NCI-H2171 (cell line): Measurements from ENCODE around the gene KANSL1.
"Not testable (repeated sequence)": the region's sequence is repeated elsewhere in the genome, so short reads cannot be mapped to it uniquely, and the experiment has no call there.

Experiments used
- DNase-seq: peaks from one replicate; lab custom pipeline; 2025; lab: John Stamatoyannopoulos, UW

KANSL1 gene, protein sequence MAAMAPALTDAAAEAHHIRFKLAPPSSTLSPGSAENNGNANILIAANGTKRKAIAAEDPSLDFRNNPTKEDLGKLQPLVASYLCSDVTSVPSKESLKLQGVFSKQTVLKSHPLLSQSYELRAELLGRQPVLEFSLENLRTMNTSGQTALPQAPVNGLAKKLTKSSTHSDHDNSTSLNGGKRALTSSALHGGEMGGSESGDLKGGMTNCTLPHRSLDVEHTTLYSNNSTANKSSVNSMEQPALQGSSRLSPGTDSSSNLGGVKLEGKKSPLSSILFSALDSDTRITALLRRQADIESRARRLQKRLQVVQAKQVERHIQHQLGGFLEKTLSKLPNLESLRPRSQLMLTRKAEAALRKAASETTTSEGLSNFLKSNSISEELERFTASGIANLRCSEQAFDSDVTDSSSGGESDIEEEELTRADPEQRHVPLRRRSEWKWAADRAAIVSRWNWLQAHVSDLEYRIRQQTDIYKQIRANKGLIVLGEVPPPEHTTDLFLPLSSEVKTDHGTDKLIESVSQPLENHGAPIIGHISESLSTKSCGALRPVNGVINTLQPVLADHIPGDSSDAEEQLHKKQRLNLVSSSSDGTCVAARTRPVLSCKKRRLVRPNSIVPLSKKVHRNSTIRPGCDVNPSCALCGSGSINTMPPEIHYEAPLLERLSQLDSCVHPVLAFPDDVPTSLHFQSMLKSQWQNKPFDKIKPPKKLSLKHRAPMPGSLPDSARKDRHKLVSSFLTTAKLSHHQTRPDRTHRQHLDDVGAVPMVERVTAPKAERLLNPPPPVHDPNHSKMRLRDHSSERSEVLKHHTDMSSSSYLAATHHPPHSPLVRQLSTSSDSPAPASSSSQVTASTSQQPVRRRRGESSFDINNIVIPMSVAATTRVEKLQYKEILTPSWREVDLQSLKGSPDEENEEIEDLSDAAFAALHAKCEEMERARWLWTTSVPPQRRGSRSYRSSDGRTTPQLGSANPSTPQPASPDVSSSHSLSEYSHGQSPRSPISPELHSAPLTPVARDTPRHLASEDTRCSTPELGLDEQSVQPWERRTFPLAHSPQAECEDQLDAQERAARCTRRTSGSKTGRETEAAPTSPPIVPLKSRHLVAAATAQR (N-terminal part only)

GRCh38 chr17:46193151-46193625, at the start of gene KANSL1:
KANSL1 (minus strand) TSS chr17:46193429; CDS start chr17:46172143, 21,286 bp downstream.
- peak; percentile 98 for DNase-seq

- DNase-seq = not testable (repeated sequence)
Measured at GRCh38 chr17:46231359-46231758, 38.1 kb upstream of the KANSL1 start.

- DNase-seq = peak; percentile 90
Measured at GRCh38 chr17:46225274-46225794, 32.1 kb upstream of the KANSL1 start.

GRCh38 chr17:46224864-46225263, 31.6 kb upstream of the KANSL1 start:
- not testable (repeated sequence) for DNase-seq

- DNase-seq = not testable (repeated sequence)
Measured at GRCh38 chr17:46223041-46223440, 29.8 kb upstream of the KANSL1 start.

DNA sequence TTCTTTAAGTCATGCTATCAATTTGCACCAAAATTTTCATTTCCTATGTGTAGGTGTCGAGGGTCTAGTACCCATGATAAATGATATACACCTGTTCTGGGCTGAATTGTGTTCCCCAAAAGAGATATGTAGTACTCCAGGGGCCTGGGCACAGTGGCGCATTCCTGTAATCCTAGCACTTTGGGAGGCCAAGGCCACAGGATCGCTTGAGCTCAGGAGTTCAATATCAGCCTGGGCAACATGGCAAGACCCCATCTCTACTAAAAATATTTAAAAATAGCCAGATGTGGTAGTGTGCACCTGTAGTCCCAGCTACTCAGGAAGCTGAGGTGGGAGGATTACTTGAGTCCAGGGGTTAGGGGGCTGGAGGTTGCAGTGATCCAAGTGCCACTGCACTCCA, 23.5 kb upstream of the KANSL1 start:
- no peak for DNase-seq

DNA sequence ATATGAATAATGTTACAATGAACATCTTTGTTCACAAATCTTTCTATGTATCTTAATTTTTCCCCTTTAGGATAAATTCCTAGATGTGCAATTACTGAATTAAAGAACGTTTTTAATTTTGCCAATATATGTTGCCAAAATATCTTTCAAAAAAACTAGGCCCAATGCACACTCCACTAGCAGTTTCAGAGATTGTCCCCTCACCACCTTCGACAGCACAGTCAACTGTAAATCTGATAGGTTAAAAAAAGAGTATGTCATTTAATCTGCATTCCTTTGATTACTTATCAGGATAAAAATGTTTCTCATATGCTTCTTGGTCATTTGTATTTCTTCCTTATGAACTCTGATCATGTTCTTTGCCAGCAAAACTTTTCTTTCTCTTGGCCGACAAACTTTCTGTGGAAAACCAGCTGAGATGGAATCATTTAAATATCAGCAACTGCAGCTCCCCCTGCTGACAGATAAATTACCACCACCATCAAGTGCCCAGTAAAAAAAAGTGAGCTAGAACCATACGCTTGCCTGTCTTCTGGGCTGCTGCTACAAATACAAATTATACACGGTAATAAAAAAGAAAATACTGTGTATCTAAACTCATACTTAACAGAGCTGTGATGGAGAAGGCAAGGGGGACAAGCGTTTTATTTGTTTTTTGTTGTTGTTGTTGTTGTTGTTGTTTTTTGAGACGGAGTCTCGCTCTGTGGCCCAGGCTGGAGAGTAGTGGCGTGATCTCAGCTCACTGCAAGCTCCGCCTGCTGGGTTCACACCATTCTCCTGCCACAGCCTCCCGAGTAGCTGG, 19.6 kb upstream of the KANSL1 start:
- DNase-seq = peak; percentile 52

DNA sequence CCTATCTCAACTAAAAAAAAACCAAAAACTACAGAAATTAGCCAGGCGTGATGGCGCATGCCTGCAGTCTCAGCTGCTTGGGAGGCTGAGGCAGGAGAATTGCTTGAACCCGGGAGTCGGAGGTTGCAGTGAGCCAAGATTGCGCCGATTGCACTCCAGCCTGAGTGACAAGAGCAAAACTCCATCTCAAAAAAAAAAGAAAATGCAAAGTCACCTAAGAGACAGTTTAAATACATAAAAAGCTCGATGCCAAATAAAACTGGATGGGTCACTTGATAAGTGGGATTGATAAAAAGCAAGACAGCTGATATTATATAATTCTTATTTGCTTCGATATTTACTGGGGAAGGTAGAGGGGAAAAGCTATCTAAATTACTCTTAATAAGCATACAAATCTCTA, 15.8 kb upstream of the KANSL1 start:
- DNase-seq = no peak

- no peak for DNase-seq
Measured at GRCh38 chr17:46205975-46206374, 12.7 kb upstream of the KANSL1 start.

DNA sequence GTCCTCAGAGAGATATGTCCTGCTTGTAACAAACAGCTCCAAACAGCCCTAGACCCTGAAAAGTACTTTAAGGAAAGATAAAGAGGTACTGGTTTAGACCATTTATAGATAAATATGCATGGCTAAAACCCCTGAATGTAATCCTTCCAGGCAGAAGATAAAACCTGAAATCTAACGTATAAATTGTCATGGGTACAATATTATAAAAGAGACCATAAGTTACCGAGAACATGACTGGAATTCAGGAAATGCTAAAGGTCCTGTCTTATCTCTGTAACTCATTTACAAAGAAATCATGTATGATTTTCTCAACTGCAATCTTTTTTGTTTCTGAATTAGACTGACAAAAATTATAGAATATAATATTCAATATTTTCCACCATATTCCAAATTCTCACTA, 9.2 kb upstream of the KANSL1 start:
- no peak for DNase-seq

DNA sequence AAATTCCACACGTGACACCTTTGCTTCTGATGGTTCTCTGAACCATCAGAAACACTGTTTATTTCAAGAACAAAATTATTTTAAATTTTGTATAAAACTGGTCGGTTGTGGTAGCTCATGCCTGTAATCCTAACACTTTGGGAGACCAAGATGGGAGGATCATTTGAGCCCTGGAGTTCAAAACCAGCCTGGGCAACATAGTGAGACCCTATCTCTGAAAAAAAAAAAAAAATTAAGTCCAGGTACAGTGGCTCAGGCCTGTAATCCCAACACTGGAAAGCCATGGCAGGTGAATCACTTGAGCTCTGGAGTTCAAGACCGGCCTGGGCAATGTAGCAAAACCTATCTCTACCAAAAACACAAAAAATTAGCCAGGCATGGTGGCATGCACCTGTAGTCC, 8.3 kb upstream of the KANSL1 start:
- DNase-seq = no peak

GRCh38 chr17:46200197-46200596, 7.0 kb upstream of the KANSL1 start:
- no peak for DNase-seq

DNA sequence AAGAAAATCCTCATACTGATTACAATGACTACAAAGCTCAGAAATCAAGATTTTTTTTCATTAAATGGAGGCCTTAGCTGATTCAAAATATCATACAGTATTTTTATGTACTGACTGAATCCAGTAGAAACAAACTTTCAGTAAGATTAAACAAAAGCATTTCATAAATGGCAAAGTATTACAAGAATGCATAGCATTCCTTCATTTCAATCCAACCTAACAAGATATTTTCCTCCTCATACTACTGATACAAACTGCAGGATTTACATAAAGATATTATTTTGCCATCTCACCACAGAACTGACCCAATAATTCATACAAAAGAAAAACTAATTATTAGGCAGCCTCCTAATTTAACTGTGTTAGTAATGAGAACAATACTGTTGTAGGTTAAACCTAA, 6.2 kb upstream of the KANSL1 start:
- no peak for DNase-seq

DNA sequence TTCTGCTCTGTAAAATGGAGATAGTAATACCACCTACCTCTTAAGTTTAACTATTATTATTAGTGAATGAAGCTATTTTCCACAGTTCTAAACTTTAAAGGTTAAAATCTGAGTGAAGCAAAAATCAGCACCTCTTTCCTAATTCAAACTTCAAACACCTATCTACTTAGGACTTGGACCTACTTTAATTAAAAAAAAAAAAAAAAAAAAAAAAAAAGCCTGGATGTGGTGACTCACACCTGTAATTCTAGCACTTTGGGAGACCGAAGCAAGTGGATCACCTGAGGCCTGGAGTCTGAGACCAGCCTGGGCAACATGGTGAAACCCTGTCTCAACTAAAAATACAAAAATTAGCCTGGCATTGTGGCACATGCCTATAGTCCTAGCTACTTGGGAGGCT, 5.0 kb upstream of the KANSL1 start:
- no peak for DNase-seq

- DNase-seq = no peak
Measured at GRCh38 chr17:46197530-46197929, 4.3 kb upstream of the KANSL1 start.

- DNase-seq = no peak
Measured at GRCh38 chr17:46195939-46196716, 2.9 kb upstream of the KANSL1 start.

DNA sequence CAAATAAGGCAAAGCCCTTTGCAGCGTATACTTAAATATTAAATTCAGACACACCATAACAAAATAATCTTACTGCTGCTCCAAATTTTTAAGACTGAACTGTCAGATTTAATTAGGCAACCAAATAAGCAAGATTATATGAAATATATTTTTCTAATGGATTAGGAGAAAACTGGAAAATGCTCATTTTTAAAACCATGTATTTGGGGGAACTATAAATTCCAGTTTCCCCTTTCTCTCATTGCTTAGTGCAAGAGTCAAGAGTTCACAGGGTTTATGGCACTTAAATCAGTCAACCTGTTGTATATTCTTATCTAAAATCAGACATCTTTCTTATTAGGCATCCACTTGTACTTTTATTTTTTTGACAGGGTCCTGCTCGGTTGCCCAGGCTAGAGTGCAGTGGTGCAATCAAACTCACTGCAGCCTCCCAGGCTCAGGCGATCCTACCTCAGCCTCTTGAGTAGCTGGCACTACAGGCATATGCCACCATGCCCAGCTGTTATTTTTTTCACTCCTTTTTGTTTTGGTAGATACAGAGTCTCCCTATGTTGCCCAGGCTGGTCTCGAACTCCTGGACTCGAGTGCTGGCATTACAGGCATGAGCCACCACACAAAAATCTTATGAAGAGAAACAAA, 2.1 kb upstream of the KANSL1 start:
- no peak for DNase-seq

- DNase-seq = peak; percentile 39
Measured at GRCh38 chr17:46194393-46195216, 1.4 kb upstream of the KANSL1 start.
